SK-N-SH (cell line): ENCODE results near the gene SESTD1. TPM values are rescaled to one million over a fixed set of nuclear protein-coding genes. Genes with fewer than 3 reads are reported as not detected.

ENCODE experiments used
- CTCF ChIA-PET: fragments of 300-600, 350-600 bp; formaldehyde crosslinking; extraction: SDS; loops from one replicate; lab custom pipeline; 2021; lab: Yijun Ruan, JAX
- POLR2A ChIA-PET: fragments of 350-600 bp; sonication (Branson Sonifier 250); formaldehyde crosslinking; extraction: SDS; loops from one replicate; lab custom pipeline; 2020; ENCODE audit warnings: antibody characterized with exemption, inconsistent platforms; lab: Yijun Ruan, JAX
- DNase-seq: peaks from one replicate; pipeline ENCODE4 v3.0.0; 2012
- H2AFZ ChIP-seq: fragments of 200-600 bp; sonication (generic); 2 replicates; pipeline ENCODE4 v1.8.1; 2016; ENCODE audit warnings: antibody characterized with exemption, mild to moderate bottlenecking, low read depth
- H3F3A ChIP-seq: fragments of 200-600 bp; sonication (generic); replicated peaks from 2 replicates; pipeline ENCODE3; 2016; ENCODE audit warnings: antibody characterized with exemption, mild to moderate bottlenecking; ENCODE audit not compliant: insufficient read depth
- H3K27ac ChIP-seq, 2 experiments: fragments of 200-500 bp in 1 of 2; fragments of 200-600 bp in 1 of 2; sonication (Bioruptor generic) in 1 of 2; sonication (generic), shearing (Covaris generic) in 1 of 2; 2 replicates each; pipeline versions ENCODE4 v1.5.1 to v1.6.1; 2014 to 2016; ENCODE audit warnings: low read depth in 2 of 2, inconsistent platforms in 1 of 2, low read length in 1 of 2, mild to moderate bottlenecking in 1 of 2, mixed read lengths in 1 of 2
- H3K27me3 ChIP-seq: fragments of 200-600 bp; sonication (generic), shearing (Covaris generic); 2 replicates; pipeline ENCODE4 v1.6.1; 2016; ENCODE audit warnings: mixed run types; ENCODE audit not compliant: insufficient read depth
- H3K36me3 ChIP-seq, 2 experiments: fragments of 200-500 bp in 1 of 2; fragments of 200-600 bp in 1 of 2; sonication (Bioruptor generic) in 1 of 2; sonication (generic) in 1 of 2; replicated peaks in 1 of 2; 2 replicates each; pipeline versions ENCODE3 to v1.5.1; 2014 to 2016; ENCODE audit warnings: low read length in 1 of 2, mild to moderate bottlenecking in 1 of 2; ENCODE audit not compliant: insufficient read depth in 2 of 2, control insufficient read depth in 1 of 2
- H3K4me1 ChIP-seq, 2 experiments: fragments of 200-500 bp in 1 of 2; fragments of 200-600 bp in 1 of 2; sonication (Bioruptor generic) in 1 of 2; sonication (generic), shearing (Covaris generic) in 1 of 2; 2 replicates each; pipeline versions ENCODE4 v1.5.1 to v1.6.1; 2014 to 2016; ENCODE audit warnings: low read depth in 1 of 2, low read length in 1 of 2, mixed run types in 1 of 2; ENCODE audit not compliant: insufficient read depth in 2 of 2, control insufficient read depth in 1 of 2
- H3K4me2 ChIP-seq: fragments of 200-600 bp; sonication (generic), shearing (Covaris generic); 2 replicates; pipeline ENCODE4 v1.6.1; 2017; ENCODE audit warnings: mixed run types
- H3K4me3 ChIP-seq, 2 experiments: fragments of 200-500 bp in 1 of 2; fragments of 200-600 bp in 1 of 2; sonication (Bioruptor generic) in 1 of 2; sonication (generic), shearing (Covaris generic) in 1 of 2; 2 replicates each; pipeline versions ENCODE4 v1.5.1 to v1.8.1; 2014 to 2016; ENCODE audit warnings: low read depth in 2 of 2, inconsistent platforms in 1 of 2, low read length in 1 of 2, mild to moderate bottlenecking in 1 of 2, mixed read lengths in 1 of 2, moderate library complexity in 1 of 2
- H3K79me2 ChIP-seq: fragments of 200-600 bp; sonication (generic); 2 replicates; pipeline ENCODE4 v1.8.1; 2017; ENCODE audit warnings: mild to moderate bottlenecking; ENCODE audit not compliant: insufficient read depth
- H3K9ac ChIP-seq: fragments of 200-600 bp; sonication (generic); 2 replicates; pipeline ENCODE4 v1.6.1; 2017; ENCODE audit warnings: mixed run types
- H3K9me2 ChIP-seq: fragments of 200-600 bp; sonication (generic); 2 replicates; pipeline ENCODE4 v1.6.1; 2017; ENCODE audit warnings: mixed run types
- H3K9me3 ChIP-seq: fragments of 200-600 bp; sonication (generic); 2 replicates; pipeline ENCODE4 v1.6.1; 2017; ENCODE audit warnings: mixed run types, mild to moderate bottlenecking, moderate library complexity
- H4K20me1 ChIP-seq: fragments of 200-600 bp; sonication (generic); 2 replicates; pipeline ENCODE4 v1.6.1; 2017; ENCODE audit warnings: mild to moderate bottlenecking, mixed run types; ENCODE audit not compliant: insufficient read depth
- CHD2 ChIP-seq: fragments of 150-350 bp; IDR thresholded peaks from 2 replicates; pipeline ENCODE4 v1.6.1; 2018; ENCODE audit warnings: low read length; ENCODE audit not compliant: partially characterized antibody
- ELF1 ChIP-seq: IDR thresholded peaks from 2 replicates; pipeline ENCODE4 v1.4.0; 2012
- EP300 ChIP-seq, 2 experiments: IDR thresholded peaks; 2 replicates each; pipeline versions ENCODE4 v1.4.0 to v1.6.1; 2012; ENCODE audit warnings: borderline replicate concordance in 1 of 2, low read depth in 1 of 2, low read length in 1 of 2
- FOSL2 ChIP-seq: IDR thresholded peaks from 2 replicates; pipeline ENCODE4 v1.4.0; 2012; ENCODE audit warnings: low read depth, mild to moderate bottlenecking, moderate library complexity, borderline replicate concordance
- FOXJ3 ChIP-seq: sonication (generic); formaldehyde crosslinking; IDR thresholded peaks from 2 replicates; pipeline ENCODE4 v1.5.1; 2020; ENCODE audit warnings: mild to moderate bottlenecking, missing genetic modification reagents
- JUND ChIP-seq: IDR thresholded peaks from 2 replicates; pipeline ENCODE4 v1.4.0; 2012
- RCOR1 ChIP-seq: fragments of 150-350 bp; IDR thresholded peaks from 2 replicates; pipeline ENCODE4 v1.6.1; 2017; ENCODE audit warnings: antibody characterized with exemption, low read length
- RFX5 ChIP-seq: IDR thresholded peaks from 2 replicates; pipeline ENCODE4 v1.6.1; 2012; ENCODE audit warnings: mild to moderate bottlenecking, improper control_type of control experiment, low read length
- RXRA ChIP-seq: IDR thresholded peaks from 2 replicates; pipeline ENCODE4 v1.4.0; 2012; ENCODE audit warnings: low read depth, mild to moderate bottlenecking, borderline replicate concordance
- SMC3 ChIP-seq: IDR thresholded peaks from 2 replicates; pipeline ENCODE4 v1.6.1; 2012; ENCODE audit warnings: low read depth, low read length, improper control_type of control experiment
- TEAD4 ChIP-seq: IDR thresholded peaks from 2 replicates; pipeline ENCODE4 v1.4.0; 2012; ENCODE audit warnings: mild to moderate bottlenecking, borderline replicate concordance; ENCODE audit not compliant: insufficient read depth
- WGBS: methylation state at CpG from one replicate; pipeline ENCODE4 v1.1.6; 2017; ENCODE audit warnings: low lambda C conversion rate; 5-methylcytosine and 5-hydroxymethylcytosine counted together
- polyA plus RNA-seq, 3 experiments: library from polyadenylated mRNA; depleted of rRNA; stranded (reverse); fragments of >200 nt; gene quantifications; 2 replicates each; pipeline ENCODE4 v1.2.3, GENCODE V29; 2012
- TF ChIP-seq, protein P1 (sequence below): fragments of 150-350 bp; IDR thresholded peaks from 2 replicates; pipeline ENCODE4 v1.6.1; 2016; ENCODE audit warnings: mild to moderate bottlenecking, low read depth, low read length
- TF ChIP-seq, protein P2 (sequence below): IDR thresholded peaks from 2 replicates; pipeline ENCODE4 v1.4.0; 2012; ENCODE audit warnings: low read depth, borderline replicate concordance
- TF ChIP-seq, protein P3 (sequence below): IDR thresholded peaks from 2 replicates; pipeline ENCODE4; 2012
- TF ChIP-seq, protein P4 (sequence below): IDR thresholded peaks from 2 replicates; pipeline ENCODE4 v1.4.0; 2012; ENCODE audit warnings: low read depth, borderline replicate concordance
- TF ChIP-seq, protein P5 (sequence below): IDR thresholded peaks from 2 replicates; pipeline ENCODE4 v1.6.1; 2012; ENCODE audit warnings: mild to moderate bottlenecking, low read depth, low read length, moderate library complexity

The SESTD1 gene
- polyA plus RNA-seq, 1 of the 3 experiments (the other 2 are of a cell fraction) = 4.6 TPM

DNA sequence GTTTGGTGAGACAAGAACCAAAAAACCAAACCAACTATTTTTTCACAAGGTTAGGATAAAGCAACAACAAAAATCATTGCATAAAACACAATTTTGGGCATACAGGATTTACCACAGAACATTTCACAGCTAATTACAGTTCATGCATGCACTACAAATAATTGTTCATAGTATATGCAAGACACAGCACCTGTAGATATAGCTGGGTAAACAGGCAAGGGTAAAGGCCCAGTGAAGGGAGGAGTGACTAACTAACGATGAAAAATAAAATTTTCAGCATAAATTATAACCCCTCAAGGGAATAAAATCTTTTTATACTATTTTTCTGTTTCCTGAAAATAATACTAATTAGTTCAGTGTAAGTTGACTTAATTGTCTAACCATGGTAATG, 141.4 kb downstream of the SESTD1 start:
- Histone ChIP-seq H3K79me2 (no peaks in the 10 kb centered on the region), H3K9me2 (no peaks in the 10 kb centered on the region), H3K36me3 (peaks cover 0 to 9% of the 10 kb centered on the region in 2 experiments), H3K27me3 (no peaks in the 10 kb centered on the region), H2AFZ (no peak overlapping the region), H3K9ac (no peak overlapping the region), H3K4me2 (no peak overlapping the region), H3K9me3 (no peaks in the 10 kb centered on the region), H3K4me3 (no peak overlapping the region), H3K27ac (no peak overlapping the region), H3K4me1 (no peaks in the 10 kb centered on the region; a peak in 1 of 4 replicates), H4K20me1 (no peaks in the 10 kb centered on the region), H3F3A (no peaks in the 10 kb centered on the region)
- CTCF ChIA-PET = no interaction called here
- TF ChIP-seq RCOR1 (no peak), ELF1 (no peak), EP300 (IDR thresholded peaks at IDR 0.05; ENCODE audit: borderline replicate concordance in 1 of 2, low read depth in 1 of 2, low read length in 1 of 2) (no peak), FOXJ3 (CRISPR knock-in tag) (no peak), SMC3 (no peak), CHD2 (no peak), JUND (no peak), RXRA (no peak)
- TF ChIP-seq, protein P1, sequence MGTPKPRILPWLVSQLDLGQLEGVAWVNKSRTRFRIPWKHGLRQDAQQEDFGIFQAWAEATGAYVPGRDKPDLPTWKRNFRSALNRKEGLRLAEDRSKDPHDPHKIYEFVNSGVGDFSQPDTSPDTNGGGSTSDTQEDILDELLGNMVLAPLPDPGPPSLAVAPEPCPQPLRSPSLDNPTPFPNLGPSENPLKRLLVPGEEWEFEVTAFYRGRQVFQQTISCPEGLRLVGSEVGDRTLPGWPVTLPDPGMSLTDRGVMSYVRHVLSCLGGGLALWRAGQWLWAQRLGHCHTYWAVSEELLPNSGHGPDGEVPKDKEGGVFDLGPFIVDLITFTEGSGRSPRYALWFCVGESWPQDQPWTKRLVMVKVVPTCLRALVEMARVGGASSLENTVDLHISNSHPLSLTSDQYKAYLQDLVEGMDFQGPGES = no peak
- TF ChIP-seq, protein P2, sequence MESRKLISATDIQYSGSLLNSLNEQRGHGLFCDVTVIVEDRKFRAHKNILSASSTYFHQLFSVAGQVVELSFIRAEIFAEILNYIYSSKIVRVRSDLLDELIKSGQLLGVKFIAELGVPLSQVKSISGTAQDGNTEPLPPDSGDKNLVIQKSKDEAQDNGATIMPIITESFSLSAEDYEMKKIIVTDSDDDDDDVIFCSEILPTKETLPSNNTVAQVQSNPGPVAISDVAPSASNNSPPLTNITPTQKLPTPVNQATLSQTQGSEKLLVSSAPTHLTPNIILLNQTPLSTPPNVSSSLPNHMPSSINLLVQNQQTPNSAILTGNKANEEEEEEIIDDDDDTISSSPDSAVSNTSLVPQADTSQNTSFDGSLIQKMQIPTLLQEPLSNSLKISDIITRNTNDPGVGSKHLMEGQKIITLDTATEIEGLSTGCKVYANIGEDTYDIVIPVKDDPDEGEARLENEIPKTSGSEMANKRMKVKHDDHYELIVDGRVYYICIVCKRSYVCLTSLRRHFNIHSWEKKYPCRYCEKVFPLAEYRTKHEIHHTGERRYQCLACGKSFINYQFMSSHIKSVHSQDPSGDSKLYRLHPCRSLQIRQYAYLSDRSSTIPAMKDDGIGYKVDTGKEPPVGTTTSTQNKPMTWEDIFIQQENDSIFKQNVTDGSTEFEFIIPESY = no peak
- no peak for DNase-seq
- POLR2A ChIA-PET = no interaction called here
- 100% methylated on average over 1 of the region's 1 CpG for whole genome bisulfite sequencing

DNA sequence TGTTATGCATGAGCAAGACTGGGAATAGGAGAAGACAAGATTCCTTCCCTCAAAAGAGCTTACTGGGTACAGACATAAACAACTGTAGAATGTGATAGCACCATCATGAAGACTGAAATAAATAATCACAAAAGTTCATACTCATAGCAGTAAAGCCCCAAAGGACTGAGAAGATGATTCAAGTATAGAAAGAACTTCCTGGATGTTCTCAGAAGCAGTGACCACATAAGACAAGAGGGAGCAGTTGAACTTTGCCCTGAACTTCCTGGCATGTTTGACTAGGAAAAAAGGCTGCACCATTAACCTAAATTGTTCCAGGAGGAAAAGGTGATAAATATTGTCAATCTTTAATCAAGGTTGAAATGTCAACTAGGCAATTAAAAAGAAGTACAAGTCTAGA, 156.9 kb downstream of the SESTD1 start:
- Histone ChIP-seq H3K9ac (no peak overlapping the region), H3K9me3 (no peaks in the 10 kb centered on the region), H3K27me3 (no peaks in the 10 kb centered on the region), H3K4me1 (peaks cover 4 to 18% of the 10 kb centered on the region in 2 experiments; a peak in 3 of 4 replicates), H3K36me3 (peaks cover 25 to 42% of the 10 kb centered on the region in 2 experiments)
- DNase-seq = no peak
- ChIA-PET CTCF (no interaction called here), POLR2A (interaction anchor here (0.9 kb wide), 1 partner anchor 26 kb away, joined by 3 read pairs; no protein-coding TSS in a partner anchor)
- TF ChIP-seq ELF1 = no peak
- TF ChIP-seq FOSL2 = no peak
- no peak for TF ChIP-seq CHD2
- no peak for TF ChIP-seq RFX5
- TF ChIP-seq, protein P2 = no peak
- TF ChIP-seq, protein P3, sequence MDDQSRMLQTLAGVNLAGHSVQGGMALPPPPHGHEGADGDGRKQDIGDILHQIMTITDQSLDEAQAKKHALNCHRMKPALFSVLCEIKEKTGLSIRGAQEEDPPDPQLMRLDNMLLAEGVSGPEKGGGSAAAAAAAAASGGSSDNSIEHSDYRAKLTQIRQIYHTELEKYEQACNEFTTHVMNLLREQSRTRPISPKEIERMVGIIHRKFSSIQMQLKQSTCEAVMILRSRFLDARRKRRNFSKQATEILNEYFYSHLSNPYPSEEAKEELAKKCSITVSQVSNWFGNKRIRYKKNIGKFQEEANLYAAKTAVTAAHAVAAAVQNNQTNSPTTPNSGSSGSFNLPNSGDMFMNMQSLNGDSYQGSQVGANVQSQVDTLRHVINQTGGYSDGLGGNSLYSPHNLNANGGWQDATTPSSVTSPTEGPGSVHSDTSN = no peak
- TF ChIP-seq, protein P4, sequence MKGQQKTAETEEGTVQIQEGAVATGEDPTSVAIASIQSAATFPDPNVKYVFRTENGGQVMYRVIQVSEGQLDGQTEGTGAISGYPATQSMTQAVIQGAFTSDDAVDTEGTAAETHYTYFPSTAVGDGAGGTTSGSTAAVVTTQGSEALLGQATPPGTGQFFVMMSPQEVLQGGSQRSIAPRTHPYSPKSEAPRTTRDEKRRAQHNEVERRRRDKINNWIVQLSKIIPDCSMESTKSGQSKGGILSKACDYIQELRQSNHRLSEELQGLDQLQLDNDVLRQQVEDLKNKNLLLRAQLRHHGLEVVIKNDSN = no peak
- TF ChIP-seq, protein P5, sequence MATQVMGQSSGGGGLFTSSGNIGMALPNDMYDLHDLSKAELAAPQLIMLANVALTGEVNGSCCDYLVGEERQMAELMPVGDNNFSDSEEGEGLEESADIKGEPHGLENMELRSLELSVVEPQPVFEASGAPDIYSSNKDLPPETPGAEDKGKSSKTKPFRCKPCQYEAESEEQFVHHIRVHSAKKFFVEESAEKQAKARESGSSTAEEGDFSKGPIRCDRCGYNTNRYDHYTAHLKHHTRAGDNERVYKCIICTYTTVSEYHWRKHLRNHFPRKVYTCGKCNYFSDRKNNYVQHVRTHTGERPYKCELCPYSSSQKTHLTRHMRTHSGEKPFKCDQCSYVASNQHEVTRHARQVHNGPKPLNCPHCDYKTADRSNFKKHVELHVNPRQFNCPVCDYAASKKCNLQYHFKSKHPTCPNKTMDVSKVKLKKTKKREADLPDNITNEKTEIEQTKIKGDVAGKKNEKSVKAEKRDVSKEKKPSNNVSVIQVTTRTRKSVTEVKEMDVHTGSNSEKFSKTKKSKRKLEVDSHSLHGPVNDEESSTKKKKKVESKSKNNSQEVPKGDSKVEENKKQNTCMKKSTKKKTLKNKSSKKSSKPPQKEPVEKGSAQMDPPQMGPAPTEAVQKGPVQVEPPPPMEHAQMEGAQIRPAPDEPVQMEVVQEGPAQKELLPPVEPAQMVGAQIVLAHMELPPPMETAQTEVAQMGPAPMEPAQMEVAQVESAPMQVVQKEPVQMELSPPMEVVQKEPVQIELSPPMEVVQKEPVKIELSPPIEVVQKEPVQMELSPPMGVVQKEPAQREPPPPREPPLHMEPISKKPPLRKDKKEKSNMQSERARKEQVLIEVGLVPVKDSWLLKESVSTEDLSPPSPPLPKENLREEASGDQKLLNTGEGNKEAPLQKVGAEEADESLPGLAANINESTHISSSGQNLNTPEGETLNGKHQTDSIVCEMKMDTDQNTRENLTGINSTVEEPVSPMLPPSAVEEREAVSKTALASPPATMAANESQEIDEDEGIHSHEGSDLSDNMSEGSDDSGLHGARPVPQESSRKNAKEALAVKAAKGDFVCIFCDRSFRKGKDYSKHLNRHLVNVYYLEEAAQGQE = no peak
- TF ChIP-seq TEAD4 = no peak
- TF ChIP-seq, all 33 proteins: peak for 0
- Histone ChIP-seq H3K79me2 (no peaks in the 10 kb centered on the region), H3K27ac (peak overlapping the region in 1 of 2 experiments; percentile 54; a peak in 1 of 4 replicates), H3F3A (peaks cover 24% of the 10 kb centered on the region), H3K9me2 (no peaks in the 10 kb centered on the region), H4K20me1 (no peaks in the 10 kb centered on the region), H3K4me3 (no peak overlapping the region), H3K4me2 (no peak overlapping the region; the same call in 1 of the 2 replicates), H2AFZ (no peak overlapping the region)
